ENCODE data around the gene PXYLP1.
"Not testable (repeated sequence)": the region's sequence is repeated elsewhere in the genome, so short reads cannot be mapped to it uniquely, and the experiment has no call there.

PXYLP1 gene

GRCh38 chr3:141303481-141304223 is 72.0 kb downstream of the PXYLP1 start:
- peak; percentile 35 for DNase-seq

GRCh38 chr3:141305436-141305835 is 73.8 kb downstream of the PXYLP1 start:
- DNase-seq: no peak

GRCh38 chr3:141306276-141306675 is 74.7 kb downstream of the PXYLP1 start:
- no peak for DNase-seq

GRCh38 chr3:141306922-141307321 is 75.3 kb downstream of the PXYLP1 start:
- no peak for DNase-seq

GRCh38 chr3:141307351-141308059 is 75.9 kb downstream of the PXYLP1 start:
- DNase-seq: no peak

GRCh38 chr3:141308588-141309218 is 77.1 kb downstream of the PXYLP1 start:
- DNase-seq: peak; percentile 7

- no peak for DNase-seq
These were observed 79.5 kb downstream of the PXYLP1 start for GRCh38 chr3:141311170-141311495.

- peak; percentile 89 for DNase-seq
These were observed 80.1 kb downstream of the PXYLP1 start for GRCh38 chr3:141311496-141312353.

- no peak for DNase-seq
These were observed 80.9 kb downstream of the PXYLP1 start for GRCh38 chr3:141312354-141313092.

GRCh38 chr3:141313093-141313683 is 81.6 kb downstream of the PXYLP1 start:
- no peak for DNase-seq

GRCh38 chr3:141314415-141314814 is 82.8 kb downstream of the PXYLP1 start:
- not testable (repeated sequence) for DNase-seq

GRCh38 chr3:141316851-141317250 is 85.2 kb downstream of the PXYLP1 start:
- DNase-seq: no peak

GRCh38 chr3:141320399-141321108 is 88.9 kb downstream of the PXYLP1 start:
- DNase-seq: no peak

GRCh38 chr3:141321109-141321497 is 89.5 kb downstream of the PXYLP1 start:
- no peak for DNase-seq

- no peak for DNase-seq
These were observed 92.5 kb downstream of the PXYLP1 start for GRCh38 chr3:141323936-141324704.

- no peak for DNase-seq
These were observed 94.5 kb downstream of the PXYLP1 start for GRCh38 chr3:141326123-141326522.

GRCh38 chr3:141326626-141327025 is 95.0 kb downstream of the PXYLP1 start:
- DNase-seq: no peak

- DNase-seq: no peak
These were observed 96.9 kb downstream of the PXYLP1 start for GRCh38 chr3:141328286-141329166.

GRCh38 chr3:141330235-141330634 is 98.6 kb downstream of the PXYLP1 start:
- no peak for DNase-seq
